CD14-positive monocyte (primary cell): ENCODE data around the gene BAD. TPM values are rescaled to one million over a fixed set of nuclear protein-coding genes. Genes with fewer than 3 reads are reported as not detected.

Experiments
- DNase-seq, 3 donors: peaks; one replicate each; pipeline ENCODE4 v3.0.0-alpha.2; 2011 to 2022
- H2AFZ ChIP-seq: 2 replicates; pipeline ENCODE4 v1.6.0; 2012; ENCODE audit warnings: mild to moderate bottlenecking, low read depth, low read length, inconsistent platforms; ENCODE audit not compliant: insufficient read depth, poor library complexity, severe bottlenecking
- H3K27ac ChIP-seq, 2 donors: 1 replicate in 1 of 2; 2 replicates in 1 of 2; pipeline ENCODE4 v1.5.1; 2012 to 2013; ENCODE audit warnings: low read length in 2 of 2, control low read depth in 1 of 2, inconsistent platforms in 1 of 2, low read depth in 1 of 2, mild to moderate bottlenecking in 1 of 2
- H3K27me3 ChIP-seq, 2 donors: one replicate each; pipeline versions ENCODE4 v1.6.0 to v1.6.1; 2011 to 2013; ENCODE audit warnings: low read length in 2 of 2; ENCODE audit not compliant: control insufficient read depth in 2 of 2, insufficient read depth in 2 of 2
- H3K36me3 ChIP-seq, 2 donors: replicated peaks in 1 of 2; 1 replicate in 1 of 2; 2 replicates in 1 of 2; pipeline versions ENCODE4 v1.5.1 to v1.6.1; 2012 to 2013; ENCODE audit warnings: low read length in 2 of 2, control low read depth in 1 of 2, inconsistent platforms in 1 of 2, mild to moderate bottlenecking in 1 of 2; ENCODE audit not compliant: insufficient read depth in 2 of 2, control insufficient read depth in 1 of 2
- H3K4me1 ChIP-seq, 2 donors: 1 replicate in 1 of 2; 2 replicates in 1 of 2; pipeline versions ENCODE4 v1.5.1 to v1.6.1; 2012 to 2013; ENCODE audit warnings: low read length in 2 of 2, control low read depth in 1 of 2, inconsistent platforms in 1 of 2, mild to moderate bottlenecking in 1 of 2, moderate library complexity in 1 of 2; ENCODE audit not compliant: insufficient read depth in 2 of 2, control insufficient read depth in 1 of 2
- H3K4me2 ChIP-seq: replicated peaks from 2 replicates; pipeline ENCODE3; 2012; ENCODE audit warnings: low read length, moderate library complexity, mild to moderate bottlenecking; ENCODE audit not compliant: poor library complexity, severe bottlenecking; ENCODE audit errors: extremely low read depth
- H3K4me3 ChIP-seq, 3 experiments: fragments of 200-600 bp in 1 of 3; sonication (generic) in 1 of 3; replicated peaks in 1 of 3; 1 replicate in 2 of 3; 2 replicates in 1 of 3; pipeline ENCODE4 v1.5.1; 2011 to 2013; ENCODE audit warnings: low read length in 3 of 3, mild to moderate bottlenecking in 3 of 3, control low read depth in 2 of 3, low read depth in 2 of 3, inconsistent platforms in 1 of 3, moderate library complexity in 1 of 3
- H3K79me2 ChIP-seq: 2 replicates; pipeline ENCODE4 v1.6.0; 2012; ENCODE audit warnings: mild to moderate bottlenecking, control low read depth, inconsistent platforms, low read length, moderate library complexity; ENCODE audit not compliant: insufficient read depth
- H3K9ac ChIP-seq: 2 replicates; pipeline ENCODE4 v1.6.0; 2017; ENCODE audit warnings: low read length, mild to moderate bottlenecking; ENCODE audit not compliant: insufficient read depth, poor library complexity, severe bottlenecking
- H3K9me3 ChIP-seq, 2 donors: replicated peaks in 1 of 2; 1 replicate in 1 of 2; 2 replicates in 1 of 2; pipeline versions ENCODE4 v1.5.1 to v1.6.1; 2012 to 2013; ENCODE audit warnings: low read length in 2 of 2, control low read depth in 1 of 2; ENCODE audit not compliant: control insufficient read depth in 1 of 2, insufficient read depth in 1 of 2
- H4K20me1 ChIP-seq: 2 replicates; pipeline ENCODE4 v1.6.0; 2012; ENCODE audit warnings: mild to moderate bottlenecking, low read length, control low read depth, moderate library complexity; ENCODE audit not compliant: insufficient read depth
- H3K27ac Mint-ChIP-seq, 7 donors: one replicate each; pipeline ENCODE4 v1.8.0; 2020; ENCODE audit warnings: mild to moderate bottlenecking in 7 of 7, mixed read lengths in 7 of 7, moderate library complexity in 6 of 7, inconsistent platforms in 2 of 7
- H3K27me3 Mint-ChIP-seq, 3 donors: one replicate each; pipeline ENCODE4 v1.8.0; 2021 to 2022; ENCODE audit warnings: low read depth in 3 of 3, mild to moderate bottlenecking in 3 of 3, mixed read lengths in 3 of 3, moderate library complexity in 3 of 3, inconsistent platforms in 1 of 3
- H3K36me3 Mint-ChIP-seq, 2 donors: one replicate each; pipeline ENCODE4 v1.8.0; 2020; ENCODE audit warnings: mixed read lengths in 2 of 2, inconsistent platforms in 1 of 2, mild to moderate bottlenecking in 1 of 2
- H3K4me1 Mint-ChIP-seq: one replicate; pipeline ENCODE4 v1.8.0; 2020; ENCODE audit warnings: mild to moderate bottlenecking, mixed read lengths
- H3K4me3 Mint-ChIP-seq, 2 donors: one replicate each; pipeline ENCODE4 v1.8.0; 2020; ENCODE audit warnings: mild to moderate bottlenecking in 2 of 2, mixed read lengths in 2 of 2, moderate library complexity in 1 of 2
- H3K9me3 Mint-ChIP-seq, 7 donors: one replicate each; pipeline ENCODE4 v1.8.0; 2020 to 2022; ENCODE audit warnings: mixed read lengths in 7 of 7, mild to moderate bottlenecking in 6 of 7, moderate library complexity in 6 of 7, inconsistent platforms in 2 of 7
- WGBS: methylation state at CpG from one replicate; pipeline ENCODE4 v1.1.5; 2013; ENCODE audit warnings: missing lambda C conversion rate; ENCODE audit not compliant: insufficient coverage; 5-methylcytosine and 5-hydroxymethylcytosine counted together
- intact Hi-C, 2 donors: fragments of 100-400 bp; cut with micrococcal nuclease; formaldehyde crosslinking; loops; one replicate each; pipeline versions ENCODE4 v1.15.0 to v1.15.1; 2023
- polyA plus RNA-seq, 3 donors: library from polyadenylated mRNA; depleted of rRNA in 1 of 3; unstranded in 2 of 3; stranded (reverse) in 1 of 3; fragments of 300-500 nt in 2 of 3; fragments of >200 nt in 1 of 3; fragmentation: Illumina TruSeq in 2 of 3; gene quantifications; 1 replicate in 2 of 3; 2 replicates in 1 of 3; pipeline ENCODE4 v1.2.3, GENCODE V29; 2012 to 2021
- TF ChIP-seq, protein P1 (sequence below): fragments of 200-600 bp; IDR thresholded peaks from one replicate; pipeline ENCODE4 v1.8.0; 2022; ENCODE audit warnings: antibody characterized with exemption, mild to moderate bottlenecking

BAD gene
- polyA plus RNA-seq, 3 donors = 21.1 to 63.2 (median 48.7) TPM

GRCh38 chr11:64248578-64248977 is 35.9 kb downstream of the BAD start:
- H3K27me3 ChIP-seq = no peaks in the 10 kb centered on the region
- peaks cover 7 to 8% of the 10 kb centered on the region in 2 donors for H3K36me3 Mint-ChIP-seq
- H2AFZ ChIP-seq = no peak overlapping the region
- TF ChIP-seq, protein P1, sequence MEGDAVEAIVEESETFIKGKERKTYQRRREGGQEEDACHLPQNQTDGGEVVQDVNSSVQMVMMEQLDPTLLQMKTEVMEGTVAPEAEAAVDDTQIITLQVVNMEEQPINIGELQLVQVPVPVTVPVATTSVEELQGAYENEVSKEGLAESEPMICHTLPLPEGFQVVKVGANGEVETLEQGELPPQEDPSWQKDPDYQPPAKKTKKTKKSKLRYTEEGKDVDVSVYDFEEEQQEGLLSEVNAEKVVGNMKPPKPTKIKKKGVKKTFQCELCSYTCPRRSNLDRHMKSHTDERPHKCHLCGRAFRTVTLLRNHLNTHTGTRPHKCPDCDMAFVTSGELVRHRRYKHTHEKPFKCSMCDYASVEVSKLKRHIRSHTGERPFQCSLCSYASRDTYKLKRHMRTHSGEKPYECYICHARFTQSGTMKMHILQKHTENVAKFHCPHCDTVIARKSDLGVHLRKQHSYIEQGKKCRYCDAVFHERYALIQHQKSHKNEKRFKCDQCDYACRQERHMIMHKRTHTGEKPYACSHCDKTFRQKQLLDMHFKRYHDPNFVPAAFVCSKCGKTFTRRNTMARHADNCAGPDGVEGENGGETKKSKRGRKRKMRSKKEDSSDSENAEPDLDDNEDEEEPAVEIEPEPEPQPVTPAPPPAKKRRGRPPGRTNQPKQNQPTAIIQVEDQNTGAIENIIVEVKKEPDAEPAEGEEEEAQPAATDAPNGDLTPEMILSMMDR = no peak
- H3K4me3 Mint-ChIP-seq = no peak overlapping the region
- H3K27me3 Mint-ChIP-seq = peaks cover 3 to 10% (median 7%) of the 10 kb centered on the region in 3 donors
- H3K4me1 Mint-ChIP-seq = peaks cover 47% of the 10 kb centered on the region
- H3K79me2 ChIP-seq = peaks cover 36% of the 10 kb centered on the region
- H3K9ac ChIP-seq = no peak overlapping the region
- peak overlapping the region in 1 of 7 donors; percentile 76 for H3K27ac Mint-ChIP-seq
- DNase-seq = no peak
- H3K9me3 ChIP-seq = no peaks in the 10 kb centered on the region
- intact Hi-C loops = no loop called here
- H3K4me2 ChIP-seq = no peak overlapping the region
- peaks cover 16% of the 10 kb centered on the region for H4K20me1 ChIP-seq
- H3K9me3 Mint-ChIP-seq = no peaks in the 10 kb centered on the region
- no peak overlapping the region for H3K27ac ChIP-seq
- WGBS = 84% methylated on average over 5 of the region's 7 CpGs
- peaks cover 52 to 72% of the 10 kb centered on the region in 2 donors for H3K4me1 ChIP-seq
- H3K4me3 ChIP-seq = no peak overlapping the region
- peaks cover 5 to 7% of the 10 kb centered on the region in 2 donors for H3K36me3 ChIP-seq

GRCh38 chr11:64247729-64248531 is 36.5 kb downstream of the BAD start:
- peaks cover 13 to 14% of the 10 kb centered on the region in 2 donors for H3K36me3 Mint-ChIP-seq
- peaks cover 3 to 10% (median 7%) of the 10 kb centered on the region in 3 donors for H3K27me3 Mint-ChIP-seq
- no peaks in the 10 kb centered on the region for H3K9me3 ChIP-seq
- no peaks in the 10 kb centered on the region for H3K9me3 Mint-ChIP-seq
- intact Hi-C loops = no loop called here
- 51% methylated on average over 21 of the region's 31 CpGs for WGBS
- H3K79me2 ChIP-seq = peaks cover 38% of the 10 kb centered on the region
- peak overlapping the region in 2 of 7 donors; percentile 11 to 76 for H3K27ac Mint-ChIP-seq
- peak overlapping the region; percentile 93 for H3K4me2 ChIP-seq
- peaks cover 10 to 12% of the 10 kb centered on the region in 2 donors for H3K36me3 ChIP-seq
- TF ChIP-seq, protein P1 = no peak
- H3K9ac ChIP-seq = no peak overlapping the region
- H3K4me3 ChIP-seq = peak overlapping the region; percentile 50 to 94 (median 86)
- H3K4me1 ChIP-seq = peaks cover 50 to 72% of the 10 kb centered on the region in 2 donors
- peaks cover 48% of the 10 kb centered on the region for H3K4me1 Mint-ChIP-seq
- peak overlapping the region; percentile 61 to 83 for H3K4me3 Mint-ChIP-seq
- H3K27me3 ChIP-seq = no peaks in the 10 kb centered on the region
- no peak for DNase-seq
- no peak overlapping the region for H3K27ac ChIP-seq
- peak overlapping the region; percentile 66 for H2AFZ ChIP-seq
- peaks cover 9% of the 10 kb centered on the region for H4K20me1 ChIP-seq
